CD1c-positive myeloid dendritic cell (primary cell): ENCODE results near the gene GUCY2F.

Experiments
- DNase-seq: peaks from one replicate; pipeline ENCODE4 v3.0.0-alpha.2; 2016; ENCODE audit errors: extremely low spot score

Gene GUCY2F

GRCh38 chrX:109343671-109344070 lies 138.2 kb downstream of the GUCY2F start:
- DNase-seq: no peak

GRCh38 chrX:109336141-109336540 lies 145.7 kb downstream of the GUCY2F start:
- no peak for DNase-seq

GRCh38 chrX:109327251-109327650 lies 154.6 kb downstream of the GUCY2F start:
- no peak for DNase-seq
